Skeletal muscle satellite cell (primary cell): ENCODE data around the gene DGKA.
"Not testable (repeated sequence)": the region's sequence is repeated elsewhere in the genome, so short reads cannot be mapped to it uniquely, and the experiment has no call there.

Experiments
- H3K27me3 ChIP-seq: 2 replicates; pipeline ENCODE4 v1.7.0; 2013; ENCODE audit warnings: low read length; ENCODE audit not compliant: control insufficient read depth, insufficient read depth
- H3K36me3 ChIP-seq: 2 replicates; pipeline ENCODE4 v1.7.0; 2013; ENCODE audit warnings: mild to moderate bottlenecking, control low read depth, low read length; ENCODE audit not compliant: insufficient read depth
- H3K4me1 ChIP-seq: 2 replicates; pipeline ENCODE4 v1.7.0; 2013; ENCODE audit warnings: low read length; ENCODE audit not compliant: control insufficient read depth, insufficient read depth
- H3K4me2 ChIP-seq: 2 replicates; pipeline ENCODE4 v1.7.0; 2013; ENCODE audit warnings: mild to moderate bottlenecking, low read length
- H3K4me3 ChIP-seq: 2 replicates; pipeline ENCODE4 v1.7.0; 2013; ENCODE audit warnings: low read length
- H3K9ac ChIP-seq: 2 replicates; pipeline ENCODE4 v1.7.0; 2013; ENCODE audit warnings: mild to moderate bottlenecking, low read depth, low read length, moderate library complexity
- H3K9me3 ChIP-seq: replicated peaks from 2 replicates; pipeline ENCODE4 v1.7.0; 2013; ENCODE audit warnings: mild to moderate bottlenecking, control low read depth, low read length

The DGKA gene

GRCh38 chr12:55991110-55991509, 60.1 kb downstream of the DGKA start:
- H3K36me3 ChIP-seq: peaks cover 67% of the 10 kb centered on the region
- no peak overlapping the region for H3K9ac ChIP-seq
- H3K27me3 ChIP-seq: no peaks in the 10 kb centered on the region
- H3K9me3 ChIP-seq: no peaks in the 10 kb centered on the region
- no peak overlapping the region for H3K4me3 ChIP-seq
- no peak overlapping the region for H3K4me2 ChIP-seq
- no peaks in the 10 kb centered on the region for H3K4me1 ChIP-seq

- H3K4me1 ChIP-seq: peaks cover 11% of the 10 kb centered on the region
- peaks cover 59% of the 10 kb centered on the region for H3K36me3 ChIP-seq
- H3K27me3 ChIP-seq: no peaks in the 10 kb centered on the region
- no peaks in the 10 kb centered on the region for H3K9me3 ChIP-seq
- no peak overlapping the region for H3K4me2 ChIP-seq
- H3K9ac ChIP-seq: no peak overlapping the region
- no peak overlapping the region for H3K4me3 ChIP-seq
Observed at GRCh38 chr12:55993230-55993853, 62.4 kb downstream of the DGKA start.

- no peak overlapping the region for H3K4me3 ChIP-seq
- H3K27me3 ChIP-seq: no peaks in the 10 kb centered on the region
- H3K4me1 ChIP-seq: peaks cover 11% of the 10 kb centered on the region
- H3K4me2 ChIP-seq: no peak overlapping the region
- no peaks in the 10 kb centered on the region for H3K9me3 ChIP-seq
- H3K9ac ChIP-seq: no peak overlapping the region
- H3K36me3 ChIP-seq: peaks cover 45% of the 10 kb centered on the region
Observed at GRCh38 chr12:55995366-55995765, 64.4 kb downstream of the DGKA start.

GRCh38 chr12:55996201-55996714, 65.3 kb downstream of the DGKA start:
- peak overlapping the region; percentile 85 for H3K9ac ChIP-seq
- peaks cover 11% of the 10 kb centered on the region for H3K4me1 ChIP-seq
- no peaks in the 10 kb centered on the region for H3K9me3 ChIP-seq
- H3K4me2 ChIP-seq: peak overlapping the region; percentile 93
- peak overlapping the region; percentile 86 for H3K4me3 ChIP-seq
- H3K36me3 ChIP-seq: peaks cover 36% of the 10 kb centered on the region
- no peaks in the 10 kb centered on the region for H3K27me3 ChIP-seq

- peak within 1 kb of the TSS; percentile 86 for H3K4me3 ChIP-seq
- peak within 1 kb of the TSS; percentile 85 for H3K9ac ChIP-seq
- peak within 1 kb of the TSS; percentile 93 for H3K4me2 ChIP-seq
- no peaks in the 10 kb centered on the region for H3K27me3 ChIP-seq
- H3K36me3 ChIP-seq: peaks cover 32% of the 10 kb centered on the region
- no peaks in the 10 kb centered on the region for H3K9me3 ChIP-seq
- peaks cover 11% of the 10 kb centered on the region for H3K4me1 ChIP-seq
Observed at GRCh38 chr12:55996715-55997534, 66.0 kb downstream of the DGKA start, which contains the start of gene SUOX. Gene SUOX (plus strand): TSS chr12:55997276. CDS start chr12:56002222, 4,946 bp downstream.

- Histone ChIP-seq H3K4me2 (peak overlapping the region; percentile 93), H3K27me3 (no peaks in the 10 kb centered on the region), H3K4me3 (peak overlapping the region; percentile 86), H3K36me3 (peaks cover 26% of the 10 kb centered on the region), H3K4me1 (peaks cover 11% of the 10 kb centered on the region), H3K9ac (peak overlapping the region; percentile 85), H3K9me3 (no peaks in the 10 kb centered on the region)
Observed at GRCh38 chr12:55997535-55997859, 66.5 kb downstream of the DGKA start.

GRCh38 chr12:55999522-55999921, 68.6 kb downstream of the DGKA start:
- H3K4me1 ChIP-seq: peaks cover 11% of the 10 kb centered on the region
- H3K27me3 ChIP-seq, H3K36me3 ChIP-seq, H3K9me3 ChIP-seq, H3K9ac ChIP-seq, H3K4me3 ChIP-seq, H3K4me2 ChIP-seq: not testable (repeated sequence)

GRCh38 chr12:55999999-56000540, 69.1 kb downstream of the DGKA start:
- not testable (repeated sequence) for H3K4me3 ChIP-seq, H3K9me3 ChIP-seq, H3K27me3 ChIP-seq, H3K9ac ChIP-seq, H3K36me3 ChIP-seq, H3K4me2 ChIP-seq
- H3K4me1 ChIP-seq: peaks cover 11% of the 10 kb centered on the region

GRCh38 chr12:56001487-56002100, 70.6 kb downstream of the DGKA start:
- no peaks in the 10 kb centered on the region for H3K36me3 ChIP-seq
- H3K27me3 ChIP-seq: no peaks in the 10 kb centered on the region
- peaks cover 7% of the 10 kb centered on the region for H3K4me1 ChIP-seq
- no peak overlapping the region for H3K9ac ChIP-seq
- no peaks in the 10 kb centered on the region for H3K9me3 ChIP-seq
- H3K4me2 ChIP-seq: no peak overlapping the region
- H3K4me3 ChIP-seq: no peak overlapping the region

- not testable (repeated sequence) for H3K4me3 ChIP-seq, H3K9ac ChIP-seq, H3K9me3 ChIP-seq, H3K4me2 ChIP-seq, H3K27me3 ChIP-seq, H3K4me1 ChIP-seq, H3K36me3 ChIP-seq
Observed at GRCh38 chr12:56003376-56003775, 72.4 kb downstream of the DGKA start.
